ENCODE data around the gene C10orf105.

The C10orf105 gene

GRCh38 chr10:71719464-71720201 lies at the start of gene C10orf105:
Gene C10orf105 (minus strand): TSS chr10:71719778. CDS start chr10:71716337, 3,441 bp downstream.
- DNase-seq: no peak

DNA sequence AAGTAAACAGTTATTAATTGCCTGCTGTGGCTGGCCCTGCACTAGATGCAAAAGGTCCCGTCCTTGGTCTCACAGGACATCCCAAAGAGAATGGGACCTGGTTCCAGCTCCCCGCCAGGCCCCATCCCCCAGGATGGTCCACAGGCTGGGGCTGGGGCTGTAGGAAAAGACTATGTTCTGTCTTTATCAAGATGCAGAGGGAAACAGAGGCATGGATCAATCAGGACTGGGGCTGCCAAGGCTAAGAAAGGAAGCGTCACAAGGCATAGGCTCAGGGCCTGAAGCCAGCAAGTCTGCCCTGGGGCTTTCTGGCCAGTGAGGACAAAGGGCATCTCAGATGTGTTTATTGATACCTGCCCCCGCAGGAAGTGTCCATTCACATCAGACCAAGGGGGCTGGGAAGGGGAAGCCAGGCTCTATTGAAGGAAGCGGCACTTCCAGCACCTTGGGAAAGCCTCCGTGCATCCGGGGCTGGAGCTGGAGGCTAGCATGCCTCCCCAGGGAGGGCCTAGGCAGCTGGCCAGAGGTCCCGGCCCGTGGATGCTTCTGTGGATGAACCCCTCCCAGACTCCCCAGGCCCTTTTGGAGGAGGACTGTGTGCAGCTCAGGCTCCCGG lies 48.0 kb upstream of the C10orf105 start:
- no peak for DNase-seq

- no peak for DNase-seq
Measured at GRCh38 chr10:71766717-71767419, 47.3 kb upstream of the C10orf105 start.

- no peak for DNase-seq
Measured at GRCh38 chr10:71765906-71766716, 46.5 kb upstream of the C10orf105 start.

GRCh38 chr10:71765176-71765904 lies 45.8 kb upstream of the C10orf105 start:
- DNase-seq: no peak

GRCh38 chr10:71763352-71764127 lies 44.0 kb upstream of the C10orf105 start:
- DNase-seq: no peak

- no peak for DNase-seq
Measured at GRCh38 chr10:71762324-71762723, 42.7 kb upstream of the C10orf105 start.

DNA sequence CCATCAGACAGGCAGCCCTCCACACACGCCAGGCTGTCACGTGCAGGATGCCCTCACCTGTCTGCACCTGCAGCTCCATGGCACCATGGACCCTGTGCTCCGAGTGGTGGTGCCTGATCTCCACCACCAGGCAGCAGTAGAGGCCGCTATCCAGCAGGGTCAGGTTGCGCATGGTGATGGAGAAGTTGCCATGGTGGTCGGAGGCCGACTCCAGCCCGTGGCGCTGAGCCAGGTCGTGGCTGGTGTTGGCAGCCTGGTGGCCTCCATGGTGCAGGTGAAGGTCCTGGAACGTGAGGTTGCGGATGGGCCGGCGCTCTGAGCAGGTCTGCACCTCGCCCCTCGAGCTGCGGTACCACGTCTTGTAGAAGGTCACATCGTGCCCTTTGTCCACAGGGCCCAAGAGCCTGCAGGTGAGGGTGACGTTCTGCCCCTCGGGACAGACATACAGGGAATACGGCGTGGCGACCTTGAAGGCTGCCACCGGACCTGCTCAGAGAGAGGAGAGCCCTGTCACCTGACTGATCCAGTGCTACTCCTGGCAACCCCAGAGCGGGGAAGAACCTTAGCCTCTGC lies 42.0 kb upstream of the C10orf105 start:
- no peak for DNase-seq

DNA sequence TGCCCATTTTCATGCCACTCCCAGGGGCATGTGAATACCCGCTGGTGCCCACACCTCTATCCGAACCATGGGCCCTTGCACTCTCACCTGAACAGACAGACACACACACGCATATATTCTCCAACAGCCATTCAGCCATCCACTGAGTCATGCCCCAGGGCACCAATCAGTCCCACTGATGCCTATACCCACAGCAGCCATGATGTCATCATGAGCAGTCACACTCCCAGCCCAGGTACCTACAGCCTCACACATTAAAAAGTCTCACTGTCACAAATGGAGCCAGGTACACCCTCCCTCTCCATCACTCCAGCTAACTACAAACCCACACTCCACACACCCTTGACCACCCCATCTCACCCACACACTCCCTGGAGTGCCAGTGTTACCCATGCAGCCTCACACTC lies 41.5 kb upstream of the C10orf105 start:
- DNase-seq: no peak

- no peak for DNase-seq
Measured at GRCh38 chr10:71757399-71757922, 37.9 kb upstream of the C10orf105 start.

DNA sequence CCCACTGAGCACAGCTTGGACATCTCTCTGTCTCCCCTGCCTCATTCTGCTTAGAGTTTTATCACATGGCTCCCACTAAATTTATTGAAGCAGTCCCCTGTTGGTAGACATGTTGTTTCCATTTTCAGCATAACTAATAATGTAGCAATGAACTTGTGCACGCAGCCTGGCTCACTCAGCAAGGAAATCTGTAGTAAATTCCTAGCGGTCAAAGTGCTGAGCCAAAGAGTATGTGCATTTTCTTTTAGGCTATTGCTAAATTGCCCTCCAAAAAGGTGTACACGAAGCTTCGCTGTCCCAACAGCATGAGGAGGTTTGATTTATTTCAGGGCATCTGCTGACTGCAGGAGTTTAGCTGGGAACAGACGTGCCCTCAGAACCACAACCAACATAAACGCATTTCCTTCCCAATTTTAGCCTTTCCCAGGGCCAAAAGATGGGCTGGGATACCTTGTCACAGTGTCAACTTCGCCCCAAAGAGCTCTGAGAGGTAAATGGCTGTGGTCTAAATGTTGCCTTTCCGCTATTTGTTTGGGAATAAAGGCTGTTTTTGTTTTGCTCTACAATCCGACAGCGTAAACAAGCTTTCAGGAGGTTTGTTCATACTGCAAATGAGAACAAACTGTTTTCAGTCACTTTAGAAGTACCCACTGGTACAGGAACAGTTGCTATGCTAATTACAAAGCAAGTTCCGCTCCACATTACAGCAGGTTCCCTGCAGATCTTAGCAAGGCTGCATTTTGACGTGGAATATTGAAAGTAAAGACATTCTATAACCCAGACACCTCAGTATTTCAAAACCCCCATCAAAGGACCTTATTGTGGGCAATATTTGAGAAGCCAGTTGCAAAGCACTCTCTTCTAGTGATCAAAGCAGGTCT lies 37.0 kb upstream of the C10orf105 start:
- no peak for DNase-seq

GRCh38 chr10:71755179-71755879 lies 35.8 kb upstream of the C10orf105 start:
- DNase-seq: no peak

- no peak for DNase-seq
Measured at GRCh38 chr10:71754562-71754961, 35.0 kb upstream of the C10orf105 start.

GRCh38 chr10:71753960-71754505 lies 34.5 kb upstream of the C10orf105 start:
- DNase-seq: no peak

GRCh38 chr10:71753091-71753959 lies 33.7 kb upstream of the C10orf105 start:
- no peak for DNase-seq

- no peak for DNase-seq
Measured at GRCh38 chr10:71752391-71753090, 33.0 kb upstream of the C10orf105 start.

Measured in NCI-H1092 (cell line).